C4-2B (cell line): ENCODE data around the gene AAR2.

Source experiments
- ZFX ChIP-seq: fragments of 450-650 bp; IDR thresholded peaks from 2 replicates; pipeline ENCODE4 v1.6.1; 2017
- TF ChIP-seq, protein P1 (sequence below): fragments of 450-650 bp; conservative IDR thresholded peaks from 2 replicates; pipeline ENCODE4 v1.5.1; 2017; ENCODE audit warnings: mild to moderate bottlenecking

DNA sequence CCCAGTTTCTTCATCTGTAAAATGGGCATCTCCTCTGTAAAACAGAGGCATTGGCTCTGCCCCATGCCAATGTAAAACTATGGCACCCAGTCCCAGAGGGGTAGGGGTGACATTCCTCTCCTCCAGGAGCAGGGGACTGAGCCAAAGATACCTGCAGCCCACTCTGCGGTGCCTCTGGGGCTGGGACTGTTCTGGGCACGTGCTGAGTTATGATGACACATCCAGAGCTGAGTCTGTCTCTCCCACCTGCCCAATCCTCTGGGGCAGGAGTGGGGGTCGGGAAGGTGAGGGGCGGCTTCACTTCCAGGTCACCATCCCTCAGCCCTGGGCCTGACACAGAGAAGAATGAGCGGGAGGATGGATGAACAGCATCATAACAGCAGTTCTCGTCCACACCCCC, 29.9 kb downstream of the AAR2 start:
- TF ChIP-seq, protein P1, sequence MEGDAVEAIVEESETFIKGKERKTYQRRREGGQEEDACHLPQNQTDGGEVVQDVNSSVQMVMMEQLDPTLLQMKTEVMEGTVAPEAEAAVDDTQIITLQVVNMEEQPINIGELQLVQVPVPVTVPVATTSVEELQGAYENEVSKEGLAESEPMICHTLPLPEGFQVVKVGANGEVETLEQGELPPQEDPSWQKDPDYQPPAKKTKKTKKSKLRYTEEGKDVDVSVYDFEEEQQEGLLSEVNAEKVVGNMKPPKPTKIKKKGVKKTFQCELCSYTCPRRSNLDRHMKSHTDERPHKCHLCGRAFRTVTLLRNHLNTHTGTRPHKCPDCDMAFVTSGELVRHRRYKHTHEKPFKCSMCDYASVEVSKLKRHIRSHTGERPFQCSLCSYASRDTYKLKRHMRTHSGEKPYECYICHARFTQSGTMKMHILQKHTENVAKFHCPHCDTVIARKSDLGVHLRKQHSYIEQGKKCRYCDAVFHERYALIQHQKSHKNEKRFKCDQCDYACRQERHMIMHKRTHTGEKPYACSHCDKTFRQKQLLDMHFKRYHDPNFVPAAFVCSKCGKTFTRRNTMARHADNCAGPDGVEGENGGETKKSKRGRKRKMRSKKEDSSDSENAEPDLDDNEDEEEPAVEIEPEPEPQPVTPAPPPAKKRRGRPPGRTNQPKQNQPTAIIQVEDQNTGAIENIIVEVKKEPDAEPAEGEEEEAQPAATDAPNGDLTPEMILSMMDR = no peak
- TF ChIP-seq ZFX = no peak
